HPDE6-E6E7 (cell line): ENCODE measurements around the gene PCMTD2.

Source experiments
- DNase-seq: peaks from one replicate; pipeline ENCODE4 v3.0.0; 2011; ENCODE audit warnings: missing footprints; ENCODE audit errors: extremely low spot score

PCMTD2 gene

DNA sequence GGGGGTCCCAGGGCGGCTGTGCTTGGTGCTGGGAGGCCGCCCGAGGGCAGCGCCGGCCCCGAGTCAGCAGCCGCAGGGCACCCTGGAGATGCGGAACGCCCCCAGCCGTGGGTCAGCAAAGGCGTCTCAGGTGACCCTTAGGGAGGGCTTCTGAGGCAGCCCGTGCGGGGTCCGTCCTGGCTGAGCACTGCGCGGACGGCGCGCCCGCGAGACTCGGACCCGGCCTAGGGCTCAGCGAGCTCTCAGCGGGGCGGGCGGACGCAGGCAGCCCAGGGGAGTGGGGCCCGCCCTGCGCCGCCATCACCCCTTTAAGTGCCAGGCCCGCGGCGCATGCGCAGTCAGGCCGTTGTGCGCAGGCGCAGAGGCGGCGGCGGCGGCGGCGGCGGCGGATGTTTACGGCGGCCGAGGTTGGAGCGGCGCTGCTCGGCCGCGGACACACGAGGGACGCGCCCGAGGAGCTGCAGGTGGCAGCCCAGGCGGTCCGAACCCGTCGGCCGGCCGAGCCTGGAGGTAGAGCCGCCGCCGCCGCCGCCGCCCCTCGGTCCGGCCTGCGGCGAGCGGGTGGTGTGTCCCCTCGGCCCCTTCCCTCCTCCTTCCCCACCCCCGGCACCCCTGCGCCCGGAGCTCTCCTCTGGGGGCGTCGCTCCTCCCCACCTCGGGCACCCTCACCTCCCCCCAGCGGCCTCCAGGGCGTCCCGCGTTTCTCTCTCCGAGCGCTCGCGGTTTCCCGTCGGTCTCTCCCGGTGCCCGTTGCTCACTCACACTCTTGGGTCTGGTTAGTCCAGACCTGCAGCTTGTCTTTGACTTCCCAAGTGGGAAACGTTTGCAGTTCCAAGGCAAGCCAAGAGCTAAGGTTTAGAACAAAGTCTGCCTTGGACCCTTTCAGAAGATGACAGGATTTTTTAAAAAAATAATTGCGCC is at the start of gene PCMTD2:
TSS of gene PCMTD2 (plus strand) at position 388 of the 921 bp plus-strand sequence. CDS start 4,218 bp downstream, outside the sequence.
- peak; percentile 98 for DNase-seq

DNA sequence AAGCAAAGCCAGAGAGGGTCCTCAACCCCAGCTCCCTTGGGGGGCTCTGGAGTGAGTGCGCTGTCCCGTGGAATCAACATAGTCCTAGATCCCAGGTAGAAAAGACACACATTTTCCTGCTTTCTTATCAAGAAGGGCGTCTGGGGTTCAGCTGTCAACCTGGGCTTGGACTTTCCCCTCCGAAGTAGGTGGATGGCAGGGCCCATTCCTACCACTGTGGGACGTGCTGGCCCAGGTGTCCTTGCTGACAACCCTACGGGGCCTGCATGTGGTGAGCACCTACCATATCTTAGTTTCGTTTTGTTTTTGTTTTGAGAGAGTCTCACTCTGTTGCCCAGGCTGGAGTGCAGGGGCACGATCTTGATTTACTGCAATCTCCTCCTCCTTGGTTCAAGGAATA is 48.9 kb upstream of the PCMTD2 start:
- no peak for DNase-seq

GRCh38 chr20:64207641-64208590 is 47.6 kb upstream of the PCMTD2 start:
- DNase-seq, result no peak

GRCh38 chr20:64209148-64209547 is 46.4 kb upstream of the PCMTD2 start:
- no peak for DNase-seq

GRCh38 chr20:64210656-64211369 is 44.7 kb upstream of the PCMTD2 start:
- DNase-seq, result no peak

GRCh38 chr20:64211874-64212658 is 43.5 kb upstream of the PCMTD2 start:
- no peak for DNase-seq

DNA sequence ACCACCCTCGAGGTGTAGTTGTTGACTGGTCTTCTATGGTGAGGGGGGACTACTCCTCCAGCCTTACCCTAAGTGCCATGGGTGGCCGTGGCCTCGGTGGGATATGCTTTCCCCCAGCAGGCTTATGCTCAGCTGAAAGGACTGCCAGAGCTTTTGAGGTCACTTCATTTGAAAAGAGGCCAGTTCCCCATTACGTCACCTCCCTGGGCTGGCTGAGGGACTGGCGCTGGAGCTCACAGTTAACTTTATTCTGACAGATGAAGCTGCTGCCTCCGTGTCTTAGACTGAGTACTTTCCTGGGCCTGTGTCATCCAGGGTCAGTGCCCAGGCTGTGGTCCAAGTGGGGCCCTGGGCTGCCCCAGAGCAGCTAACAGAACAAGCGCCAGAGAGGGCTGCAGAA is 42.8 kb upstream of the PCMTD2 start:
- no peak for DNase-seq

GRCh38 chr20:64214113-64214512 is 41.4 kb upstream of the PCMTD2 start:
- no peak for DNase-seq

GRCh38 chr20:64214952-64215351 is 40.6 kb upstream of the PCMTD2 start:
- no peak for DNase-seq

GRCh38 chr20:64216036-64216435 is 39.5 kb upstream of the PCMTD2 start:
- DNase-seq, result no peak

GRCh38 chr20:64216910-64217309 is 38.6 kb upstream of the PCMTD2 start:
- DNase-seq, result no peak

DNA sequence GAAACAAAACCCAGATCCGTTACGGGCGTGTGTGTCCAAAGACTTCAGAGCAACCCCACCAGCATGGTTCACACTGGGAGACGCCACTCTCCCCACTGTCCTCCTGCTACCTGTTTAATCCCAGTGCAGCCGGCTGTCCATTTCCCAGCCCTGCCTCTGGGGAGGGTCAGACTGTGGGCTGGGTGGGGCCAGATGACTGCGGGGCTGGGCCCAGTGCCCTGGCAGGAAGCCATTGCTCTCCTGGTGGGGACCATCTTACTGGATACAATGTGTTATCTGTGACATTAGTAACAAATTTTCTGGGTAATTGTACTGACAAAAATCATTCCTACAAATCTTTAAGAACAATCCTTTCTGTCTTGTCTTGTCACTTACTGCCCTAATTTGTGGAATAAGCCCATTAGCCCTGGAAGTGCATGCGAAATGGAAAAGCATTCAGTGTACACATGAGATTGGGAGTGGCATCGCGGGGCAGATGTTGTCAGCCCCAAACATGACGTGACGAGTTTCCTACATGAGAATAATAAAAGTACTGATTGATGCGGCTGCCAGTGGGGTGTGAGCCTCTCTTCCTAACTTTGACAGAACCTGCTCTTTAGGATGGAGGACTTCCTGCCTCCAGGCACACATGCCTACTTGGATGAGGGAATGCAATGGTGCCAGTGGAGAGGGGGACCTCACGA is 37.9 kb upstream of the PCMTD2 start:
- no peak for DNase-seq

GRCh38 chr20:64219202-64219601 is 36.3 kb upstream of the PCMTD2 start:
- no peak for DNase-seq

DNA sequence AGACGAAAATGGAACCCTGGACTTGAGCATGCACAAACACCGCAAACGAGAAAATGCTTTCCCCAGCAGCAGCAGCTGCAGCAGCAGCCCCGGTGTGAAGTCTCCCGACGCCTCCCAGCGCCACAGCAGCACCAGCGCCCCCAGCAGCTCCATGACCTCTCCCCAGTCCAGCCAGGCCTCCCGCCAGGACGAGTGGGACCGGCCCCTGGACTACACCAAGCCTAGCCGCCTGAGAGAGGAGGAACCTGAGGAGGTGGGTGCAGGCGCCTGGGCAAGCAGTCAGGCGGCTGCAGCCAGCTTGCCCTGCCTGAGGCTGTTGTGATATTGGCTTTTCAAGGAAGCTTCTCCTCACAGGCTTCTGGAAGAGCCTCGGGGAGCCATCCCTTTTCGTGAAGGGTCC is 35.8 kb upstream of the PCMTD2 start:
- no peak for DNase-seq

- no peak for DNase-seq
Observed at GRCh38 chr20:64220420-64220819, 35.1 kb upstream of the PCMTD2 start.

DNA sequence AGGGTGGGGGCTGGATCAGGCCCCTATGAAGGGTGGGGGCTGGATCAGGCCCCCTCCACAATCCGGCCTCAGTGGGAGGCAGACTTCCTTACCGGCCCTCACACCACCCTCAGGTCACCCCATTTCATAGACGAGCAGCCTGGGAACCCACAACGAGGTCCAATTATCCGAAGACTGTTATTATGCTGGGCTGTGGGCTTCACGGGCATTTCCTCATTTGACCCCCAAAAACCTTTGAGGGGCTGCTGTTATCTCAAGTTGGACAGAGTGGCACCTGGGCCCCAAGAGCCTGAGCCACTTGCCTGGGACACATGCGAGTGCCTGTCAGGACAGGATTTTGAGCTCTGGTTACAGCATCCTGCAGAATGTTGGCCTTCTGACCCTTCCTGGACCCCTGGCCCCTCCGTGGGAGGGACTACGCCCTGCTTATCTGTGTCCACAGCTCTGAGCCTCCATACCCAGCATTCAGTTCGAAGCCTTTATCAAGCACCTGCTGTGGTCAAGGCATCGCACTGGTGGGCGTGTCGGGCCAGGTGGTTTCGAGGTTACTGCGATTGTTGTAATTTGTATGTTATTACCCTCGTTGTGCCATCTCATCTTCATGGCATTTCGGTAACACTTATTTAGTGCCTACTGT is 34.5 kb upstream of the PCMTD2 start:
- no peak for DNase-seq

- DNase-seq, result peak; percentile 93
Observed at GRCh38 chr20:64222291-64222735, 33.2 kb upstream of the PCMTD2 start.

GRCh38 chr20:64222851-64223525 is 32.6 kb upstream of the PCMTD2 start:
- no peak for DNase-seq

- DNase-seq, result no peak
Observed at GRCh38 chr20:64223526-64224067, 32.0 kb upstream of the PCMTD2 start.
